Keratinocyte (primary cell): ENCODE results near the gene EPC2.

ENCODE experiments used
- CTCF ChIP-seq, 3 experiments: IDR thresholded peaks in 1 of 3; conservative IDR thresholded peaks in 1 of 3; optimal IDR thresholded peaks in 1 of 3; 2 replicates in 2 of 3; 3 replicates in 1 of 3; pipeline versions ENCODE3 to v1.5.1; 2011; ENCODE audit warnings: low read length in 3 of 3, mild to moderate bottlenecking in 3 of 3, moderate library complexity in 2 of 3, control low read depth in 1 of 3, inconsistent platforms in 1 of 3; ENCODE audit not compliant: insufficient read depth in 2 of 3; ENCODE audit errors: extremely low read depth in 1 of 3
- EZH2 ChIP-seq: IDR thresholded peaks from one replicate; pipeline ENCODE4 v1.6.1; 2012; ENCODE audit warnings: inconsistent platforms, mild to moderate bottlenecking, low read length, moderate library complexity

- TF ChIP-seq CTCF (optimal IDR thresholded peaks at IDR 0.05 in 1 of 3, IDR thresholded peaks at IDR 0.05 in 1 of 3, conservative IDR thresholded peaks at IDR 0.05 in 1 of 3; ENCODE audit: extremely low read depth in 1 of 3, insufficient read depth in 2 of 3, low read length in 3 of 3) (no peak), EZH2 (no peak)
Measured at GRCh38 chr2:148614322-148615049, 30.1 kb upstream of the EPC2 start.
